LNCaP clone FGC (cell line): ENCODE results near the gene GNG7.

Experiments used
- DNase-seq: peaks from one replicate; pipeline ENCODE4 v3.0.0-alpha.2; 2011; ENCODE audit warnings: low read depth
- H3K4me3 ChIP-seq: 2 replicates; pipeline ENCODE4 v1.5.1; 2011; ENCODE audit warnings: mild to moderate bottlenecking, low read depth, low read length, control low read depth
- TF ChIP-seq, protein P1 (sequence below): IDR thresholded peaks from 2 replicates; pipeline ENCODE4 v1.5.1; 2012; ENCODE audit warnings: mild to moderate bottlenecking; ENCODE audit not compliant: control insufficient read depth, insufficient read depth; ENCODE audit errors: extremely low read depth

Gene GNG7

DNA sequence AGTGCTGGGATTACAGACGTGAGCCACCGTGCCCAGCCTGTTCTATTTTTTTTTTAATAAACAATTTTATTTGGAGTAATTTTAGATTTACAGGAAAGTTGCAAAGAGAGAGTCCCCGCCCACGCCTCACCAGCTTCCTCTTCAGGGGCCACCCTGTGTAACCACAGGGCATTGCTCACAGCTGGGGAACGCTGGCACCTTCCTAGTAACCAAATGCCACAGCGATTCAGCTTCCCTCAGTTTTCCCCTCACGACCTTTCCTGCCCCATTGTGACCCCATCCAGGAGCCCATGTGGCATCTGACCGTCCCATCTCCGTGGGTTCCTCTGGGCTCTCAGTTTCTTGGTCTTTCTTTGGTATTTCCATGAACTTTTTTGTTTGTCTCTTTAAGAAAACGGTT lies 83.9 kb downstream of the GNG7 start:
- no peak overlapping the region for H3K4me3 ChIP-seq
- TF ChIP-seq, protein P1, sequence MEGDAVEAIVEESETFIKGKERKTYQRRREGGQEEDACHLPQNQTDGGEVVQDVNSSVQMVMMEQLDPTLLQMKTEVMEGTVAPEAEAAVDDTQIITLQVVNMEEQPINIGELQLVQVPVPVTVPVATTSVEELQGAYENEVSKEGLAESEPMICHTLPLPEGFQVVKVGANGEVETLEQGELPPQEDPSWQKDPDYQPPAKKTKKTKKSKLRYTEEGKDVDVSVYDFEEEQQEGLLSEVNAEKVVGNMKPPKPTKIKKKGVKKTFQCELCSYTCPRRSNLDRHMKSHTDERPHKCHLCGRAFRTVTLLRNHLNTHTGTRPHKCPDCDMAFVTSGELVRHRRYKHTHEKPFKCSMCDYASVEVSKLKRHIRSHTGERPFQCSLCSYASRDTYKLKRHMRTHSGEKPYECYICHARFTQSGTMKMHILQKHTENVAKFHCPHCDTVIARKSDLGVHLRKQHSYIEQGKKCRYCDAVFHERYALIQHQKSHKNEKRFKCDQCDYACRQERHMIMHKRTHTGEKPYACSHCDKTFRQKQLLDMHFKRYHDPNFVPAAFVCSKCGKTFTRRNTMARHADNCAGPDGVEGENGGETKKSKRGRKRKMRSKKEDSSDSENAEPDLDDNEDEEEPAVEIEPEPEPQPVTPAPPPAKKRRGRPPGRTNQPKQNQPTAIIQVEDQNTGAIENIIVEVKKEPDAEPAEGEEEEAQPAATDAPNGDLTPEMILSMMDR = no peak
- DNase-seq = no peak

DNA sequence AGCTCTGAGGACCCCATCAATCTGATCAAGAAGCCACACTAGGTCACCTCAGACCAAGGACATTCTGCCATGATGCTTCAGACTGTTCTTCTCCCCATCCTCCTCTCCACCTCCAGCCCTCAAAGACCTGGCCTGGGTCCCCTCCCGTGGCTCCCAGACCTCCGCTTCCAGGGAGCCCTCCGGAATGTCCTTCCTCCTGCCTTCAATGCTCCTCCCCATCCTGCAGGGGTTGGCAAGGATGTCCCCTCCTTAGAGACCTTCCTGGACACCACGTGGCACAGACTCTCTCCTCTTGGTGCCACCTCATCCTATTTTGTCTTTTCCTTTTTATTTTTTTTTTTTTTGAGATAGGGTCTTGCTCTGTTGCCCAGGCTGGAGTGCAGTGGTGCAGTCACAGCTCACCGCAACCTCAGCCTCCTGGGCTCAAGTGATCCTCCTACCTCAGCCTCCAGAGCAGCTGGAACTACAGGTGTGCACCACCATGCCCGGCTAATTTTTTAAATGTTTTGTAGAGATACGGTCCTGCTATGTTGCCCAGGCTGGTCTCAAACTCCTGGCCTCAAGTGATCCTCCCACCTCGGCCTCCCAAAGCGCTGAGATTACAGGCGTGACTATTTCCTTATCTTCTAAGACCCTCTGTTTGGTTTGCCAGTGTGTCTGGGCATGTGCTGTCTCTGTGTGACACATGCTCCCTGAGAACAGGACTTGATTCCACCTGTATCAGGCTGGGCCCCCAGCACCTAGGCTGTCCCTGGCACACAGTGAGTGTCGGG lies 84.9 kb downstream of the GNG7 start:
- no peak for DNase-seq
- H3K4me3 ChIP-seq = no peak overlapping the region
- TF ChIP-seq, protein P1 = no peak

DNA sequence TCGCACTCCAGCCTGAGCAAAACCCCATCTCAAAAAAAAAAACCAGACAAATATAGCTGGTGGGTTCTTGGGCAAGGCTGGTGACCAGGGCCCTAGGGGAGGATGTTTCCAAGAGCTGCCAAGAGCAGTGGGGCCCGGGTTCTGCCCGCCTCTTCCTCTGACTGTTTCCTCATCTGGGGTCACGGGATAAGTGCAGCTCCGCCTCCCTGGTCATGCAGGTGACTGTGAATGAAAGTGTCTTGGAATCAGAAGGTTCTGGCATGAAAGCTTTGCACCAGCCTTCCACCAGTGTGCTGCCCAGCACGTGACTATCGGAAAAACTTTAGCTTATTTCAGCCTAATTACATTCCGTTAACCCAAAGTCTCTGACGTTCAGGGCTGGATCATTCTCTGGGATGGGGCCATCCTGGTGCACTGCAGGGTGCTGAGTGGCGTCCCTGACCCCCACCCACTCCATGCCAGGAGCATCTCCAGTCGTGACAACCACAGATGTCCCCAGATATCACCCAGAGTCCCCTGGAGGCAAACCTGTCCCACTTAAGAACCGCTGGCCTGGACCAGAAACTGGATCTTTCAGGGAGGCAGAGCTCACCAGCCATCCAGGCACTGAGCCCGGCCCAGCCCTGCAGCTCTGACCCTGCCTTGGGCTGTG lies 85.6 kb downstream of the GNG7 start:
- DNase-seq = no peak
- TF ChIP-seq, protein P1 = no peak
- no peak overlapping the region for H3K4me3 ChIP-seq

DNA sequence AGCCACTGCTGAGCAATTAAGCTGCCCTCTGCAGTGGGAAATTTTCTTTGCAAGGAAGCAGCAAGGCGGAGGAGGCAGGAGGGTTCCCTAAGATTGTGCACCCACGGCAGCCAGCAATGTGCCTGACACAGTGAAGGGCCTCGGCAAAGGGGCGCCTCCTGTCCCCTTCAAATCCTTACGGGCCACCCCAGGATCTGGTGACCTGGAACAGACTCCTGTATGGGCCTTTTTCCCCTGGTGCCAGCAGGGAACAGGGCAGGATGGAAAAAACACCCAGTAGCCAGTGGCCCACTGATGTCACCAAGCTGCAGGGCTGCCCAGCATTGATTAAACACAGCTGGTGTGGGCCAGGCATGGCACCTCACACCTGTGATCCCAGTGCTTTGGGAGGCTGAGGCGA lies 86.7 kb downstream of the GNG7 start:
- no peak overlapping the region for H3K4me3 ChIP-seq
- TF ChIP-seq, protein P1 = no peak
- no peak for DNase-seq

DNA sequence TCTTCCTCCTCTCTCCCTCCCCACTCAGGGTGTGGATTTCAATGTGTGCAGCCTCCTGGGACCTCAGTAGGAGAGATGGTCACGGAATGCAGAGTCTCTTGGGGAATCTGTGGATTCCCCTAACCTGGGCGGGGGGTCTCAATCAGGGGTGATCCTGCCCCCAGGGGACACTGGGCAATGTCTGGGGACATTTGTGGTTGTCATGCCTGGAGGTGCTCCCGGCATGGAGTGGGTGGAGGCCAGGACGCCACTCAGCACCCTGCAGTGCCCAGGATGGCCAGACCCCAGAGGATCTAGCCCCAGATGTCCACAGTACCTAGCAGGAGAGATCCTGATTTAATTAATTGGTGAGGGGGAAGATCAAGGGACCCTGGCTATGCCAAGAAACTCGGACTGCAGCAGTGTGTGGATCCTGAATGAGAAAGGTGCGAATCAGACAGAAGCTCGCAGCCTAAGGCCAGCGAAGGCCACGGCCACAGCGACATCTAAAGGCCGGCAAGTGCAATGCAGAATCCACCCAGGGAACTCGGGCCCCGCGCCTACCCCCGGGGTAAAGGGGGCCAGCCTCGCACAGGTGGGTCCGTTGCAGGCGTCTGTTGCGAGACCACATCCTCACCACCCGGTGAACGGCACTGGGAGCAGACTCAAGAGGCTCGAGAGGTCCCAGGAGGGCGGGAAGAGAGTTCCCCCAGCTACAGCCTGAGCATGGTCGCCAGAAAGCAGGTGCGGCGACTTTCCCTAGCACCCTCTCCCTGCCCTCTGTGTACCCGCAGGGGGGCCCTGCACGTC lies 88.8 kb downstream of the GNG7 start:
- TF ChIP-seq, protein P1 = peak; percentile 69
- no peak for DNase-seq
- no peak overlapping the region for H3K4me3 ChIP-seq

DNA sequence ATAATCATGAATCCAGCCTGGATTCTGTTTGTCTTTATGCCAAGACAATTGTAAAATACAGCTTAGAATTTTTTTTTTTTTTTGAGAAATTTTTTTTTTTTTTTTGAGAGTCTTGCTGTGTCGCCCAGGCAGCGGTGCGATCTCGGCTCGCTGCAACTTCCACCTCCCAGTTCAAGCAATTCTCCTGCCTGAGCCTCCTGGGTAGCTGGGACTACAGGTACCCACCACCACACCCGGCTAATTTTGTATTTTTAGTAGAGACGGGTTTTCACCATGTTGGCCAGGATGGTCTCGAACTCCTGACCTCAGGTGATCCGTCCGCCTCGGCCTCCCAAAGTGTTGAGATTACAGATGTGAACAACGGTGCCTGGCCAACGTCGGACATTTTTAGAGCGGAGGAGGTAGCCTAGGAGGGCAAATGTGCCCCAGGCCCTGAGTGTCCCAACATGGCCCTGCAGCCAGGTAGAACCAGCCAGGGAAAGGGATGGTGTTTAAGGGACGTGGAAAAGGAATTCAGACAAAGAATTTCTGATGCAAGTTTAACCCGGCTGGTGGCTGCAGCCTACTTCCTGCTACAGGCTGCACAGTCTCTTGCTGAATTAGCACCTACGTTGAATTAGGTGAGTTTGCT lies 89.8 kb downstream of the GNG7 start:
- no peak overlapping the region for H3K4me3 ChIP-seq
- DNase-seq = no peak
- TF ChIP-seq, protein P1 = no peak
